GM19324 (cell line): ENCODE results near the gene H1-8.
A peak's percentile ranks its signal among the peaks of the same experiment; 100 is the strongest.

Experiments used
- ATAC-seq: cut with Tn5 transposase; IDR thresholded peaks from one replicate; pipeline ENCODE4 v1.9.1; 2021; ENCODE audit warnings: mild to moderate bottlenecking, moderate library complexity; ENCODE audit not compliant: unreplicated experiment, low FRiP score

Gene H1-8

DNA sequence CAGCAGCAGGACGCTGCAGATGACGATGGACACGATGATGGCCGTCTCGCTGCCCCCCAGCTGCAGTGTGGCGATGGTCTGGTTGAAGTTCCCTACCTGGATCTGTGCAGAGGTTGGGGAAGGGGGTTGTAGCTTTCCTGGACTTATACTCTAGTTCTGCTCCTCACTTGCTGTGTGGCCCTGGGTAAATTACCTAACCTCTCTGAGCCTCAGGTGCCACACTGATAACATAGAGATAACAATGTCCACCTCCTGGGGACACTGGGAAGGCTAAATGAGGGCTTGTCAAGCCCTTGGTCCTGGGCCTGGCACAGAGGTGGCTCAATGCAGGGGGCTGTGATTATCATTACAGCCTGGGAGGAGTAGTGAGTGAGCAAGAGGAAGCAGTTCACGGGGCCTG lies 26.9 kb downstream of the H1-8 start:
- no peak for ATAC-seq

DNA sequence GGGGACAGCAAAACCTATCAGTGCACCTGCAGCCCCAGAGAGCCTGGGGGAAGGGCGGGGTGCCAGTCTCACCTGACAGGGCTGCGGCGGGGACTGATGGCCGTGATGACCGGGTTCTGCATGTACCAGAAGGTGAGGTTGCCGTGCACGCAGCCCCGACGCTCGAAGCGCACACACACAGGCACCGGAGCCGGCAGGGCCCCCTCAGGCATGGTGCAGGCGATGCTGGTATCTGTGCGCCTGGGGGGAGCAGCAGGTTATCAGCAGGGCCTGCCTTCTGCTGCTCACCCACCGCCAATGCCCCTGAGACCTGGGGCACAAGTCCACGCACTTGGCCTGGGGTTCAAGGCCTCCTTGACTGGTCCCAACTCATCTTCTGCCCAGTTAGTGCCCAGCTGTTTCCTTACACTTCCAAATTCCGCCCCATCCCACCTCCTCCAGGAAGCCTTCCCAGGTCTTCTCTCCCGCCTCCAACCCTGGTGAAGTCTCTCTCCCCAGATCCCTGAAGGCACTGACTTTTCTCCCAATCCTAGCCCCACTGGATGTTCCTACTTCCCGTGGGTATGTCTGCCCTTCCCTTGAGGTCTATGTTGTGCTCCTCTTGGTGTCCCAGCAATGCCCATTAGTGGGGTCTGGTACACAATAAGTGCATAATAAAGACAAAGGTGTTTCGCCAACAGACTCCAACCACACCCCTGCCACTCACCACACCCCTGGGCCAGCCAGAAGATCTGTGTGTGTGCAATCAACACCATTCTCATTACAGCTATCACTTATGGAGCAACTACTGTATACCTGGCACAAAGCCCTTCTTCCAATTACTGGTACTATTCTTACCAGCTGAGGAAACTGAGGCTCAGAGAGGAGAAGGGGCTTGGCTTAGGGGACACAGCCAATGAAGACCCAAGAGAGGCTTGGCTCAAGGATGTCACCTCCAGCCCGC lies 28.9 kb downstream of the H1-8 start:
- ATAC-seq: no peak

DNA sequence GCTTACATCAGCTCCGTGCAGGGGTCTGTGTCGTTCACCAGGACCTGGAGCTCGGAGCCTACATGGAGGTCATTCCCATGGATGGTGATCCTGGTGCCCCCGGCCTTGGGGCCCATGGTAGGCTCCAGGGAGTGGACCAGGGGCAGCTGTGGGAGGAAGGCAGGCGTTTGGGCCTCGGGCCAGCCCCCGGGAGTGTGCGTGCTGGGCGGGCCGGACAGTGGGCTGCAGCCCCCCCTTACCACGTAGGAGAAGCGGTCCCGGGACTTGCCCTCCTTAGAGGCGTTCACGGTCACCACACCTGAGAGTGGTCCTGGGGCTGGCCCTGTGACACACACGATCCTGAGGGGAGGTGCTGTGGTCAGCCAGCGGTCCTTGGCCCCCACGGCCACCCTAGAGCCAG lies 29.6 kb downstream of the H1-8 start:
- no peak for ATAC-seq

DNA sequence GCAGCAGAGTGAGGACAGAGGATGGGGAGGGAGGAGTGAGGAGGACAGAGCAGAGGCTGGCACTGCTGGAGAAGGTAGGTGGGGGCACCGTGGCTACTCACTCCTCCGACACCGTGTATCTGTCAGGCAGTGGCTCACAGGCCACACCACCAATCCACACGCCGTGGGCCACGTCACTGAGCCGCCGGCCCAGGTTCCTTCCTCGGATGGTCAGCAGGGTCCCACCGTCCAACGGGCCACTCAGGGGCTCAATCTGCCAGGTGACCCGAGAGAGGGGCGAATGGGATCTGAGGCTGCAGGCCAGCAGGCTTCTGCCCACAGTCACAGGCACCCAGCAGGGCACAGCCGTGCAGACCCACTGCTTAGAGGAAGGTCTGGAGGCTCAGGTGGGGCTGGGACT lies 30.5 kb downstream of the H1-8 start:
- no peak for ATAC-seq

DNA sequence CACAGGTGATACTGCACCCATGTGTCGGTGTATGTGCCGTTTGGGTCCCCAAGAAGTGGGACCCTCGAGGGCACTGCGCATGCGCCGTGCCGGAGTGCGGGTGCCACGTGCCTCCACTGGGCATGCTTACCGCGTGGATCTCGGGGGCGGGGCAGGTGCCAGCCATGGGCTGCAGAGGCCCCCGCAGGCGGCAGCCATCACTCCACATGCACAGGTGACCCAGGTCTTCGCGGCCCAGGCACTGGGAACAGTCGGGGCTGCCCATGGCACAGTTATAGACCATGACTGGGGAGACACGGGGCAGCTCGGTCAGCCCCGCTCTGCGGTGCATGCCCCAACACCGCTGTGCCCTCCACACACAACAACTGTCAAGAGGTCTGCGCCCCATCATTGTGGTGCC lies 31.2 kb downstream of the H1-8 start:
- no peak for ATAC-seq

DNA sequence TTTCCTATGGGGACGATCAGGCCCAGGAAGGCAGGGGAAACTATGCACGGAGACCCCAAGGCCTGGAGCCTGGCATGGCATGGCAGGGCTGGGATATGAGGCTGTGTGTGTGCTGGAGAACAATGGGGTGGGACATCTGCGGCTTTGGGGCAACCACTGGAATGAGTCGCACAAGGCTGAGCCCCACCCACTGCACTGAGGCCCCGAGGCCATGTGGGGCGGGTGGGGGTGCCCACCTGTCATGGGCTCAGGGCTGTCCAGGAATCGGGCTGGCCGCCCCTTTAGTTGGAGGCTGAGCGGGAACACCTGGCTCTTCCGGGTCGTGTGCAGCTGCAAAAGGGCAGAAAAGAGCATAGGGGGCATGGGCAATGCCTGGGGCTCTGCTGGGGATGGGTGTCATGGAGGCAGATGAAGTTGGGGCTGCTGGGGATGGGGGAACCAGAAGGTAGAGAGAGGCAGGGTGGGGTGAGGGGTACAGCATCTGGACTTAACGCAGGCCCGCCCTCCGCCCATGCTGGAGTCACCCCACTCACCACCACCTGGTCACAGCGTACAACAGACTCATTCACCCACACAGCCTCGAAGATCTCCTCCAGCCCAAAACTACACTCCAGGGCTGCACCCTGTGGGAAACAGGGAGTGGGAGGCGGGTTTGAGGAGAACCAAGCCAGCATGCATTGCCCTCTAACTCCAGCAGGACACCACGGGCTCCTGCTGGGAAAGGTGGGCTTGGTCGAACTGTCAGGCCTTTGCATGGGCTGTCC lies 32.4 kb downstream of the H1-8 start:
- no peak for ATAC-seq

DNA sequence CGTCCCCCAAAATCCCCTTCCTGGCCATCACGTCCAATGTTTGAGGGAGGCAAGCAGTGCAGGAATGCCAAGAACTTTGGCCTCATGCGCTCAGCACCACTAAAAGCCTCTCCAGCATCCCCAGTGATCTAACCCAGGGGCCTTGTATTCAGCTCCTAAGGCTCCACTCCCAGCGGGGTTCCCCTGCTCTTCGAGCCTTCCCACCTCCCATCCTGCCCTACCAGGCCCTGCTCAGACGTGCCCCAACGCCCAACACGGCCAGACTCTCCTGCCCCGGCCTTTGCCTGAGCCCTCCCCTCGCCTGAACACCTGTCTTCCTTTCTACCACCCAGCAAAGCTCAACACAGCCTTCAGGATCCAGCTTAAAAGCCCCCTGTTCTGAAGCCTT lies 33.0 kb downstream of the H1-8 start:
- no peak for ATAC-seq

DNA sequence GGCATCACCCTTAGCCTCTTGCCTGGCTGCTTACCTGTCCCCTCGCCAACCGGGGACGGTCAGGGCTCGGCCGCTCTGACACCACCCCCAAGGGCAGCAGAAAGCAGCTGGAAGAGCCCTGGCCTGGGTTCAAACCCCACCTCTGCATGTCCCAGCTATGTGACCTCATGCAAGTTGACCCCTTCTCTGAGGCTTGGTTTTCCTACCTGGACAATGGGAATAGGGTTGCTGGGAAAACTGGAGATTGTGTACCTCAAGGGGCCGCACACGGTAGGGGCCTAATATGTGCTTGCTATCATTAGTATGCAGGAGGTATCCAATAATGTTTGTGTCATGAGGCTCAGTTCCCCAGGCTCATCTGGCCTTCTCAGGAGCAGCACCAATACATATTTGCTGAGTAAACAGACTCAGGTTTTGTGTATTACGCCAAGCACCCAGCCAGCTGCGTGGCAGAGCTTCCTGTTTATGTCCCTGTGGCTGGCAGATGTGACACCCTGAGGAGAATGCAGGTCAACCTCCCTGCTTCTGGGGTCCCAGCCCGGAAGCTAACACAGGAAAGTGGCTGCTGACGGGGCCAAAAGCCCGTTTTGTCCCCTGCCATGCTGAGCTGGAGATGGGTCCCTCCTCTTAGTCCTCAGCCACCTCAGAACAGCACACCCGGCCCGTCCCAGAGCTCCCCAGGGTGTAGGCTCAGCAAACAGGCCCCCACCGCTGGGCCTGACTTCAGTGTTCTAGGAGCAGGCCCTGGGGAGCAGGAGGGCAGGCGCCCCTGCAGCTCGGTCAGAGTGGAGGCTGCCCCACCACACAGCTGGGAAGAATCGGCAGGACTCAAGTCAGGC lies 33.8 kb downstream of the H1-8 start:
- ATAC-seq: peak; percentile 60

DNA sequence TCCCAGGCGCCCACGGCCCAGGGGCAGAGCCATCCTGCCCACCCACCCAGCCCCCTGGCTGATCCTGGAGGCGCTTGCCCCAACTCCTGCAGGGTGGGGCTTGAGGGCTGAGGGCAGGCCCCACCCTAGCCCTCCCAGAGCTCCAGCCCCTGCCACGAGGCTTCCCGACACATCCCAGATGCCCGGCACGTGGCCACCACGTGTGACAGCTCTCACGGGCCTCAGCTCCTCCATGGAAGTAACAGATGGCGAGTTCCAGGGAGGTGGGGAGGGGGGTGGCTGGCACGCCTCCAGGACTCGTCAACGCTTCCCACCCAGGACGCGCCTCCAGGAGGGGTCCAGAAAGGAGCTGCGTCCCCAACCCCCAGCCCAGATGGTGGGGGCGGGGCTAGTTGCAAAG lies 34.4 kb downstream of the H1-8 start:
- ATAC-seq: no peak

DNA sequence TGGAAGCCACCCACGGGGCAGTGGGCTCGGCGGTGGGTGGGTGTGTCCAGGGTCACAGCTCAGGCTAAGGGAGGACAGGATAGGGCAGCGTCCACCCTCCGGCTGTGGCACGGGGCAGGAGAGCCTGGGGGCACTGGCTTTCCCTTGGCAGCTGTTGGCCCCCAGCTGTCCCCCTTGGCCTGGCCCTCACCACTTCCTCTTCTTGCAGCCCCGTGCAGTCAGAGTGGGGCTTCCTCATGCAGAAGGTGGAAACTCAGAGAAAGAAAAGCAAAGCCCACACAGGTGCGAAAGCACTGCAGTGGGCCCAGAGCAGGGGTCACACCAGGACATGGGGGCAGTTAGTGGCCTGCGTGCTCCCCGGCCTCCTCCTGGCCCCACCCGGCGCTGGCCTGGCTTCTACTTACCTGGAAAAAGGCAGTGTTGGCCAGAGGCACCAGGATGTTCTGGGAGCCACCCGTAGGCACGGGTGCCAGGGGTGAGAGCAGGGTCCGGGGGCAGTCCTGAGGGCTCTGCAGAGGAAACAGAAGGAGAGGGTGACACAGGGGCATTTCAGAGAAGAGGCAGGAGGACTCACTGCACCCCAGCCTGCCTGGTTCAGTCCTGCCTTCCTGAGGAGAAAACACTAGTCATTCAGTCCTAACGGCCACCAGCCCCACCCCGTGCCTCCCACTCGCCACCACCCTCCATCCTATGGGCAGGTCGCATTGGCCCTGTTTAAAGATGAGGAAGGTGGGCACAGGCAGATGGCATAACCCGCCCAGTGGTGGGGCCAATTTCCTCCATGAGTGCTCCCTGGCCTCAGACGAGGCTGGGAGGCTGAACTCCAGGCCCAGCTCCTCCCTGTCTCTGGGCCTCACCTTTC lies 35.2 kb downstream of the H1-8 start:
- ATAC-seq: peak; percentile 41

DNA sequence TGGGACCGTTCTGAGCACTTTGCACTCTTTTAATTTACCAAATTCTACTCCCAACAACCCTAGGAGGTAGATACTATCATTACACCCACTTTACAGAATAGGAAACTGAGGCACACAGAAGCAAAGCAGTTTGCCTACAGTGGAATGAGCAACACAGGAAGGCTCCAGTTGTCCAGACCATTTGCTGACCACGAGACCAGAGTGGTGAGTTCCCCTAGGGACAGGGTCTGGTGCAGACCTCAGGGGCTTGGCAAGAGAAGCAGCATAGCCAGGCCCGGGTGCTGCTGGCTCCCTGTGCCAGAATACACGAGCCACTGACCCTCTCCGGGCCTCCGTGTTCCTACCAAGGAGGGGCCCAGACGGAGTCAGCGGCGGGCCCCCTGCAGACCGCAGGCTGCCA lies 37.0 kb downstream of the H1-8 start:
- ATAC-seq: no peak

DNA sequence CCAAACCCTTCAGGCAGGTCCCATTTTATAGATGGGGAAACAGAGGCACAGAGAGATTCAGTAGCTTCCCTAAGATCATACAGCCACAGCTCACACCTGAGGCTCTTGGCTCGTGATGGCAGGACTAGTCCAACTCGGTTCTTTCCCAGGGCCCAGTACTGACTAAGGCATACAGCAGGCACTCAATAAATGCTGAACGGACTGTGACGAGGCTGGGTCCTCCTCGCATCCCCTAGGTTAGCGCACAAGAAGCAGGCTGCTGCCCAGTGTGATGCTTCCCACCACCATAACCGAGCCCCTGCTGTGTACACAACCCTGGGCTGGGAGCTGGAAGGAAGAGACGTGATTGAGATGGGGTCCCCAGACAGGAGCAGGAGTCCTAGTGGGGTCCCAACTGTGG lies 38.6 kb downstream of the H1-8 start:
- ATAC-seq: no peak

DNA sequence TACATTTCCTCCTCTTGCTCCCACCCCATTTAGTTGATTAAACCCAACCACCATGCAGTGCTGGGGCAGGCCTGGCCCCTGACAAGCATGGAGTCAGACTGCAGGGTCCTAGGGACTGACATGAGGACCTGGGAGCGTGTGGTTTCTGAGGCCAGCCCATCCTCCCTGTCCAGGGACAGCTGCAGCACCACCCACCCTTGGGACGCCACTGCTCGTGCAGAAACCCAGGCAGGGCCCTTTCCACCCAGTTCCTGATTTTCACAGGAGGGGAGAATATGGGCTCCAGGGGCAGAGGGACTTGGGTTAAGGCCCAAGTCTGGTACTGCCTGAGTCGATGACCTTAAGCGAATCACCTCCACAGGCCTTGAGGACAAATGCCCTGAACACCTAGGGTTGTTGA lies 39.8 kb downstream of the H1-8 start:
- ATAC-seq: no peak

DNA sequence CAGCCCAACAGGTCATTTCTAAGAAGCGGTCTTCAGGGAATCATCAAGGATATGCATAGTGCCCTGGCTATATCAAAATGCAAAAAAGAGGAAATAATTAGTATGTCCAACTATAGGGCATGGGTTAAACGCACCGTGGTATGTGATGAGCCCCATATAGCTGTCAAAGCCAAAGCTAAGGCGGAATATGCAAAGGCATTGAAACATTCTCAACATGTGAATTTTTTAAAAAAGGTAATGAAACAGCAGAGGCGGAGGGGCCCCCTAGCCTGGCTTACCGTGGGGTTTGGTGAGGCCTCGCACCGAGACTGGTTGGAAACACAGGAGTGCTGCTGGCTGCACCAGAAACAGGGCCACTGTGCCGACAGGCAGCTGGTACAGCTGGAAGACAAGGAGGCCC lies 40.3 kb downstream of the H1-8 start:
- no peak for ATAC-seq

DNA sequence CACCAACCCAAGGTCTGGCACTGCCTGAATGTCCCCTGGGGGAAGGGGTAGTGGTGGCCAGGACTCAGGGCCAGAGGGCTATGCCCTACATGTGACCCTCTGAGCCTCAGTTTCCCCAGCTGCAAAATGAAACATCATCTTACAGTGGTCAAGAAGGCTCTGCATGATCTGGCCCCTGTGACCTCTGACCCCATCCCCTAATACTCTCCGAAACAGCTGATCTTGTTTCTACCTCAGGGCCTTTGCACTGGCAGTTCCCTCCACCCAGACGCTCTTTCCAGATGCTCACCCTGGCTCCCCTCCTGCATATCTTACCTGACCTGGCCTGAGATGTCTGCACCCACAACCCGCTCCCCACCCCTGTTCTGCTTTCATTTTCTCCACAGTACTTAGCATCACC lies 41.7 kb downstream of the H1-8 start:
- ATAC-seq: no peak

DNA sequence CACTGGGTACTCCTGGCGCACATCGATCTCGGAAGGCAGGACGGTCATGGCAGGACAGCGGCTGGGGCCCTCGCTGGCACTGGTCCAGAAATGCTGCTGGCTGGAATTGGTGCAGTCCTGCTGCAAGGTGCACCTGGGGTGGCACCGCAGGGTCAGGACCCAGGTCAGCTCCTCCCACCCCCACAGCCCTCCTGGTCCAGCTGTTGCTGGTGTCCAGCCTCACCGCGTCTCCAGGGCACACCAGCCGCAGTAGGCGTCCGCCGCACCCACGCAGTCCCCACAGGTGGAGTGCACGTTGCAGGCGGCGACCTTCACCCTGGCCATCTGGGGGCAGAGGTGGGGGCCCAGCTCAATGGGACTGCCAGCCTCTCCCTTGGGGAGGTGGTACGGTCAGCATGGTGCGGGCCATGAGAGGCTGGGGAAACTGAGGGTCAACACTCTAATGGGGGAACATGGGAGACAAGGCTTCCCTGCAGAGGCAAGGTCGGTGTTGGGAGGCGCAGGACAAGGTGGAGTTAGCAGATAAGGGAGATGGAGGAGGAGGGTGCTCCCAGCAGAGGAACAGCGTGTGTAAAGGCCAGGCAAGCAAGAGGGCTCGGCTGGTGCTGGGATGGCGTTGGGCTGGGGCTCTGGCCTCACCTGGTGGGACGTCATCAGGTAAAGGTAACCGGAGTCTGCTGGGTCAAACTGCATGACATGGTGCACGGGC lies 43.1 kb downstream of the H1-8 start:
- ATAC-seq: no peak

DNA sequence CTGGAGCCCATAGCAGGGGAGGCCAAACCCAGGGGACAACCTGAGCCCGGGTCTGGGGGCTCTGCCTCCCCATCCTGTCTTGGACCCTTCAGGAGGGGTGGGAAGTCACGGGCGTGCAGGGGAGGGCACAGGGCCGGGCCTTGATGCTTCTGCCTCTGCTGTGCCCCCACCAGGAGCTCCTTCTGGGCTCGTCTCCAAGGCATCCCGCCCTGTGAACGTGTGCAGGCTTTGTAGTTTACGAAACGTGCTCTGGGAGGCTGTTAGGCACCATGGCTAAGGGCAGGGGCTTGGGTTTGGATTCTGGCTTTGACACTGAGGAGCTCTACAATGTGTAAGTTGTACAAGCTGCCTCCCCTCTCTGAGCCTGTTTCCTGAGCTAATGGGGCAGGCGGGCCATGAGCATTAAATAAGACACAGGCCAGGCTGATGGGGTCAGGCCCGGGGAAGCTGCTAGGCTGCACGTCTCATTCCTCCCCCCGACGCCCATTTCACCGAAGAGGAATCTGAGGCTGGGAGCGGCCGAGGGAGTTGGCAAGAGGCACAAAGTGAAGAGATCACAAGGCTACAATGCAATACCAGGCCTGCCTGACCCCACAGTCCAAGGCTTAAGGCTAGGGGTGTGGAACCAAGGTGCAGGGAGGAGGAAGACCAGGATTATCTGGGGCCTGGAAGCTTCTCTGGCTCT lies 43.9 kb downstream of the H1-8 start:
- no peak for ATAC-seq

DNA sequence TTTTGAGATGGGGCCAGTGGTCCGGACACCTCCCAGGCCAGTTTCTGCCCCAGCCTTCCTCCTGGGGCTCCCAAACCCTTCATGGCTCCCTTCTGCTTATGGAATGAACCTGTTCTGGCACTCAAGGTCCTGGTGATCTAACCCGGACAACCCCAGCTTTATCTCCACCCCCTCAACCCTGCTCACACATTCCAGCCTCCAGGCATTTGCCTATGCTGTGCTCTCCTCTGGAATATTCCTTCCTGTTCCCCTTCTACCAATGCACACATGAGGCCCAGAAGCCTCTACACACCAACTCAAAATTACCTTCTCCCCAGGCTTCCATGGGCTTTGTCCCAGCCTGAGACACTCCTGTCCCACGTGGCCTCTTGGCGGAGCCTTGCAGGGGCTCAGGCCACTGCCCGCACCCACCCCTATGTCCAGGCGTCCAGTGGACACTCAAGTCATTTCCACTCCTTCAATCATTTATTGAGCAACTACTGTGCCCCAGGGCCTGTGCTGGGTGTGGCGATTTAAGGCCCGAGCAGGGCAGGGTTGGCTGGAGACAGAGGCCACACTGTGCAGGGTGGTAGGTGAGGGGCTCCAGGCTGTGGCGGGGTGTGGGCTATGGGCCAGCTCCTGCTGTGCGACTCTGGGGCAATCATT lies 44.7 kb downstream of the H1-8 start:
- no peak for ATAC-seq
